Stimulated activated CD4-positive, alpha-beta T cell treated with anti-CD3 and anti-CD28 coated beads, Interleukin-4, amount 100 ng/mL, for 4 hours (primary cell): ENCODE measurements around the gene PCAT7.
"Not testable (repeated sequence)": the region's sequence is repeated elsewhere in the genome, so short reads cannot be mapped to it uniquely, and the experiment has no call there.

Experiments
- DNase-seq, 2 experiments: peaks; one replicate each; pipeline ENCODE4 v3.0.0-alpha.2; 2020

The PCAT7 gene

DNA sequence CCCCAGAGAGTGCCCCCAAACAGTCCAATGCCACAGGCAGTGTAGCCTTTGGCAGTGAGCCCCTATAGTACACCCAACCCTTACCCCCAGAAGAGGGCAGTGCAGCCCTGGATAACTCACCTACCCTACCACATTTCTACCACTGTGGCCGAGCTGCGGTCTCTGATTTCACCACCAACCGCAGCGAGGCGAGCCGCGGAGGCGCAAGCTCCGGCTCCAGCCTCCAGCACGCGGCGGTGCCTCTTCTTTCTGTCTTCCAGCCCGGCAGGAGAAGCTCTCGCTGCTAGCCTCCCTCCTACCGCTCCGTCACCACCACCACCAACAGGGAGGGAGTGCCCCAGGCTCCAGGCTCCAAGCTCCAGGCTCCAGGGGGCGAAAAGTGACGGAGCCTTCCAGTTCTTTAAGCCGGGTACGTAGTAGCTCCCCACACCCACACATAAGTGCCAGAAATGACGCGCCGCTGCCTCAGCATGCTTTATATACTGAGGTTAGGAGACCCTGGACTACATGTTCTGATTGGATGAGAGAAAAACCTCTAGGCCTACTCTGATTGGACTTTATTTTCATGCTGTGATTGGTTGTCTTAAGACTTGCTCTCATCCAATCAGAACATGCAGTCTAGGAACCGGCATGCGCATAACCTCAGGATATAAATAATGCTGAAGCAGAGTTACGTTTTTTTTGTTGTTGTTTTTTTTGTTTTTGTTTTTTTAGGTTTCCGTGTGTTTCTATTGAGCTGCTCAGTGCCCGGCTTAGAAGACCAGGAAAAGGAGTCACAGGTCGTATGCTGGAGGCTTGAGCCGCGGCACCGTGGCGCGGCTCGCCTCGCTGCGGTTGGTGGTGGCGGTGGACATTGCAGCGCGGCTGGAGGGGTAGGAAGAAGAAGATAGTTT, at the start of gene PCAT7:
Gene PCAT7, plus strand, starts transcription at position 645 of the 893 bp plus-strand sequence.
- DNase-seq: peak in 1 of 2 experiments; percentile 12

DNA sequence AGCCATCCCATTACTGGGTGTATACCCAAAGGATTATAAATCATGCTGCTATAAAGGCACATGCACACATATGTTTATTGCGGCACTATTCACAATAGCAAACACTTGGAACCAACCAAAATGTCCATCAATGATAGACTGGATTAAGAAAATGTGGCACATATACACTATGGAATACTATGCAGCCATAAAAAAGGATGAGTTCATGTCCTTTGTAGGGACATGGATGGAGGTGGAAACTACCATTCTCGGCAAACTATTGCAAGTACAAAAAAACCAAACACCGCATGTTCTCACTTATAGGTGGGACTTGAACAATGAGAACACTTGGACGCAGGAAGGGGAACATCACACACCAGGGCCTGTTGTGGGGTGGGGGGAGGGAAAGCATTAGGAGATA, 48.5 kb upstream of the PCAT7 start:
- DNase-seq: not testable (repeated sequence)

DNA sequence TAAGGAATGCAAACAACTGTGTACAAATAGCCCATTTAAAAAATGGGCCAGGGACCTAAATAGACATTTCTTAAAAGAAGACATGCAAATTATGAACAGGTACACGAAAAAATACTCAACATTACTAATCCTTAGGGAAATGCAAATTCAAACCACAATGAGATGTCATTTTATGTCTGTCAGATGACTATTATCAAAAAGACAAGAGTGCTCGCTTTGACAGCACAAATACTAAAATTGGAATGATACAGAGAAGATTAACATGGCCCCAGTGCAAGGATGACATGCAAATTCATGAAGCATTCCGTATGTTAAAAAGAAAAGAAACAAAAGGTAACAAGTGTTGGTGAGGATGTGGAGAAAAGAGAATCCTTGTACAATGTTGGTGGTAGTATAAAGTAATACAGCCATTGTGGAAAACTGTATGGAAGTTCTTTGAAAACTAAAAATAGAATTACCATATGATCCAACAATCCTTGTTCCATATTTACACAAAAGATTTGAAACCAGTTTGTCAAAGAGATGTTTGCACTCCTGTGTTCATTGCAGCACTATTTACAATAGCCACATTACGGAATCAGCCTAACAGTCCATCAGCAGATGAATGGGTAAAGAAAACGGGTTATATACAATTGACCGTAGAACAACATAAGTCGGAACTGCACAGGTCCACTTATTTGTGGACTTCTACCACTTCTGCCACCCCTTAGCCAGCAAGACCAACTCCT, 47.2 kb upstream of the PCAT7 start:
- DNase-seq: no peak

DNA sequence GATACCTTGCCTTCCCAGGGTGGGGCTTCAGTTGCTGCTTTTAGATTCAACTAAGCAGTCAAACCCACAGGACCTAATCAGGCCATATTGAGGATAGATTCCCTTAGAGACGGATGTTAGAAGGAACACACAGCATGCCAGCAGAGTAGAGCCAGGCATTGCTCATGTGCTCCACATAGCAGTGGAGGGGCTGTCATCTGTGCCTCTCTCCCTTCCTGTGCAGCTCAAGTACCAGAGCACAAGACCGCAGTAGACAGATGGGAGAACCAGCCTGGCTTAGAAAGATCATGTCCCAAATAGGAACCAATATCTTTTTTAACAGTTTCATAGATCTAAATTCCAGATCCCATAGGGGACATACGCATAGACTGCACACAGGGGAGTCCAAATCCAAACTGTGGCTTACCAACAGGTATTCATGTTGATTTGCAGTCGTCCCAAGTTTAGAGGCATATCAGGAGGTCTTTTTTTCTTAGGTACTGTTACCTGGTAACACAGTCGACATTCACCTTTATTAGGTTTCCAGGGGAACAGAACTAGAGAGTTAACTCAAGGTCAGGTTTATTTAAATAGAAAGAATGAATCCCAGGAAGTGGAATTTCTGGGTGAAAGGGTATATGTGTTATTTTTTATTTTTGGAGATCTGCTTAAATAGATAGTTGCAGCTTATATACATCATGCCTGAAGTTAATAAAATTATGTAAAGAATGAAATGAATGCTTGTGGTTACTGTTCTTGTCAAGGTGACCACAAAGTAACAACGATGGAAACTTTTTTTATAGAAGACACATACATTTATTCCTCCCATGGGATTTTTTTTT, 43.5 kb upstream of the PCAT7 start:
- DNase-seq: no peak

DNA sequence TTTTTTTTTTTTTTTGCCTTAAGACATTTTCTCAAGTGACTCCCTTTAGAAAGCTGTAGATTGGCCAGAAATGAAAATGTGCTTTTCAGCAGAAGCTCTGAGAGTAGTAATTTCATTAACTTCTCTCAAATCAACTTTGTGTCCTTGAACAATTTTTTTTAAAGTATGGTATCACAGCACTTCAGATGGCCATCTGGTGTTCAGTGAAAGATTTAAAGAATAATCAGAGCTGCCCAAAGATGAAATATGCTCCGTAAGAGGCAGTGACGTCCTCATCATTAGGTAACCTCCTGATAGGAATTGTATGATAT, 43.0 kb upstream of the PCAT7 start:
- DNase-seq: no peak

DNA sequence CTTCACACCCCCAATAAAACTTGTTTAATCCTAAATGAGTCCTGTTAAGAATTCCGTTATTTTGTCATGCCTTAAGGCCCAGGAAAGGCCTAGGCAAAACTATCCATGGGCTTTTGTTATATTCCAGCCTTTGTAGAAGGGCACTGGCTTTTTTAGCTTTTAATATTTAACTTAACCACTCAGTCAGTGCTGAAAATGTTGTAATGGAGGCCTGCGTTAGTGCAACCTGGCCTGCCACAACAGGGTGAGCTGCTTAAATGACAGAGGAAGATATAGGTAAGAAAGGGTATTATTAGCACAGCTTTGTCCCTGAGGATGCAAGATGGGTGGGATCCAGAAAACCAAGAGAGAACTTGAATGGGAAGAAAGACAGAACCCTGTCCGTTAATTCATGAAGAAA, 40.2 kb upstream of the PCAT7 start:
- DNase-seq: no peak

DNA sequence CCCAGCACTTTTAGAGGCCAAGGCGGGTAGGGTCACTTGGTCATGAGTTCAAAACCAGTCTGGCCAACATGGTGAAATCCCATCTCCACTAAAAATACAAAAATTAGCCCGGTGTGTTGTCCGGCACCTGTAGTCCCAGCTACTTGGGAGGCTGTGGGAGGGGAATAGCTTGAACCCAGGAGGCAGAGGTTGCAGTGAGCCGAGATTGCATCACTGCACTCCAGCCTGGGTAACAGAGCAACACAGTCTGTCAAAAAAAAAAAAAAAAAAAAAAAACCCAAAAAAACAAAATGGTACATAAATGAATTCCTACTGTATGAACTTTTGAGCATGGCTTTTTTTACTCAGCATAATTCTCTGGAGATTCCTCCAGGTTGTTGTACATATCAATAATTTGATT, 37.6 kb upstream of the PCAT7 start:
- DNase-seq: no peak

DNA sequence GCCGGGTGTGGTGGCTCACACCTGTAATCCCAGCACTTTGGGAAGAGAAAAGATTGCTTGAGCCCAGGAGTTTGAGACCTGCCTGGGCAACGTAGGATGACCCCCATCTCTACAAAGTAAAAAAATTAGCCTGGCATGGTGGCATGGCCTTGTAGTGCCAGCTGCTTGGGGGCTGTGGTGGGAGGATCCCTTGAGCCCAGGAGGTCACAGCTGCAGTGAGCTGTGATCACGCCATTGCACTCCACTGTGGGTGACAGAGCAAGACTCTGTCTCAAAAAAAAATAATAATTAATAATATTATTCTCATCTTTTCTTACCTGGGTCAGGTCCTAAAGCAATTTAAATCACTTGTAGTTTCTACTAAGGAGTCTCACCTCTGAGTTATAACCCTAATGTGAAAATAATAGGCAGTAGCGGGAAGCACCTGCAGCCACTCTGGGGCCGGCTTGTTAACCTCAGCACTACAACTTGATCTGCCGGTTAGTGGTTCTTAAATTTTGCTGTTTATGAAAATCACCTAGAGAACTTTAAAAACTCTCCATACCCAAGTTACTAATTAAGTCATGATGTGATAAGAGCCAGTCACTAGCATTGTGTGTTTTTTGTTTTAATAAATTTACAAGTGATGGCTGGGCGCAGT, 29.4 kb upstream of the PCAT7 start:
- no peak for DNase-seq

DNA sequence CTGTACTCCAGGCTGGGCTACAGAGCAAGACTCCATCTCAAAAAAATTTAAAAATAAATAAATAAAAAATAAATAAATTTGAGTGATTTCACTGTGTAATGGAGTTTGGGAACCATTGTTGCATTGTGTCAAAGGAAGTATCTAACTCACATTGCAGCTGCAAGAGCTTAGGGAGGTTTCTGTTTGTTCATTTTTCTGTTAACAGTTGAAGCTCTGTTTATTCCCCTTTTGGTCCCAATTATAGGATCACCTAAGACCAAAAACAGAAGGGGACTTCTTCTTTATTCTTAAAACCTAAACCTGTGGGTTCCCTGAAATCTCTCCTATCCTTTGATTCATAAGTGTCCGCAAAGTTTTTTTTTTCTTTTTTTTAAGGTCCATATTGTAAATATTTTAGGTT, 28.6 kb upstream of the PCAT7 start:
- no peak for DNase-seq

DNA sequence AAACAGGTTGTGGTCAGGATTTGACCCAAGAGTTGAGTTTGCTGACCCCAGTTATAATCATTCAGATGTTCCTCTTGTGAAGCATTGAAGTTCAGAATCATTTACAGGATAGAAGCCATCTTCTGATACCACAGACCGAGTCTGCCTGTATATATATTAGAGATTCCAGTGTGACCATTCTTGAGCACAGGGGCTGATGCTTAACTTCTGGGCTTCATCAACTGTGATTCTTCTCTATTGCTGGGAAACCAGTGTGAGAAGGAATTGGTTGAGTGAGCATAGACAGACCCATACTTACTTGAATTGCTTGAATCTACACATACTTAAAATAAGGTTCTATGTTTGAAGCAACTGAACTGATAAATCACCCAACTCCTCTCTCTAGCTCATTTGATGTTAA, 27.9 kb upstream of the PCAT7 start:
- no peak for DNase-seq

DNA sequence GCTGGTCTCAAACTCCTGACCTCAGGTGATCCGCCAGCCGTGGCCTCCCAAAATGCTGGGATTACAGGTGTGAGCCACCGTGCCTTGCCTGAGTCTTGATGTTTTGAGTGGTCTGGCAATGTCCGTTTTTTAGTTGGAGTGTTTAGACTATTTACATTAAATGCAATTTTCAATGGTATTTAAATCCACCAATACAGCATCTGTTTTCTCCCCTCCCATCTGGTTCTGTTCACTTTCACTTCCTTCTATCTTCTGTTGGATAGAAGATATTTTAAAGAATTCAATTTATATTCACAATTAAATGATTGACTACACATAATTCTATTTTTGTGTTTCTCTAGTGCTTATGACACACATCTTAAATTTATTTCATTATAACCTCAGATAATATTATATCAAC, 26.0 kb upstream of the PCAT7 start:
- no peak for DNase-seq

DNA sequence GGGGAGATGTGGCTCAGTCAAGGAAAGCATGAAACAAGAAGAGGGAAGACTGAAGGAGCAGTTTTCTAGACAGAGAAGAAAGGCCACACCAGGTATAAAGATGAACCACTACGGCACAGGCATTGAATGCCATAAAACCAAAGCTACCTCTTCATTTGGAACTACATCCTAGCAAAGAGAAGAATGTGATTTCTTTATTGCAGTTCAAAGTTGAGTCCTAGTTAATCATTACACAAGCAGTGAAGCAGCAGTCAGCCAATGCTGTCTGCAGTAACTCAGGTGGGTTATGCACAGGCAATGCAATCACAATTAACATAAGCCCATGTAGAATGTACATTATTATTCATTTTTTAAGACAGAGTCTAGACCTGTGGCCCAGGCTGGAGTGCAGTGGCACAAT, 21.7 kb upstream of the PCAT7 start:
- DNase-seq: no peak

DNA sequence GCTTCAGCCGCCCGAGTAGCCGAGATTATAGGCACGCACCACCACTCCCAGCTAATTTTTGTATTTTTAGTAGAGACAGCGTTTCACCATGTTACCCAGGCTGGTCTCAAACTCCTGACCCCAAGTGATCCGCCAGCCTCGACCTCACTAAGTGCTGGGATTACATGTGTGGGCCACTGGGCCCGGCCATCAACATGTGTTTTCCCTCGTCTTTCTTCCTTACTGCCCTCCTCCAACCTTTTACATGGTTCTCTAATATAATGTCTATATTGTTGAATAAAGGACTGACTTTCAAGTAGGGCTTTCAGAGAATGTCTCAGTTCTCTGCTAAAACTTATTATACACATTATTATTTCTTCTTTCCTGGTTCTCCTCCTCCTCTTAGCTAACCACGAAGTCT, 21.3 kb upstream of the PCAT7 start:
- no peak for DNase-seq

DNA sequence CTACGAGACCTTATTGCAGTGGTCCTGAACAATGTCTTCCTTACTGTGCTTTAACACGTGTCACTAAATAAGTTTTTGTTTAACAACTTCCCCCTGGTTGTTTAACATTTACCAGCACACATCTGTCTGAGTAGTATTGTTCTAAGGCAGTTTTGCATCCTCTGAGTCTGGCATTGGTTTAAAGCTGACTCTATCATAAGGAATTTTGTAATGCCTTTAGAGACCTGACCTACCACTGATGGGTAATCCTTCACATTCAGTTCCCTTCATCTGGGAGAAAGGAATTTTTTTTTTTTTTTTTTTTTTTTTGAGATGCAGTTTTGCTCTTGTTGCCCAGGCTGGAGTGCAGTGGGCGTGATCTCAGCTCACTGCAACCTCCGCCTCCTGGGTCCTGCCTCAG, 20.0 kb upstream of the PCAT7 start:
- DNase-seq: no peak

DNA sequence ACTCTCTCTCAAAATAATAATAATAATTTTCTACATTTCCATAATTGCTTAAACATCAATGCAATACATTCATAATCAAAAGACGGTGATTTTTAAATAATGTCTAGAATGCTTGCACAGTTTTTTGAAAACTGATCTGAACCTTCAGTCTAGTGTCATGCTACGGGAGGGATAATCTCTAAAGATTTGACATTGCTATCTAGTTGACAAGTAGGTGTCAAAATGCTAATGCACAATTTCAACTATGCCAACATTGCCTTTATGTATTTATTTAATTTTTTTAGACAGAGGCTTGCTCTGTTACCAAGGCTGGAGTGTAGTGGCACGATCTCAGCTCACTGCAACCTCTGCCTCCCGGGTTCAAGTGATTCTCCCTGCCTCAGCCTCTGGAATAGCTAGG, 16.0 kb upstream of the PCAT7 start:
- no peak for DNase-seq

DNA sequence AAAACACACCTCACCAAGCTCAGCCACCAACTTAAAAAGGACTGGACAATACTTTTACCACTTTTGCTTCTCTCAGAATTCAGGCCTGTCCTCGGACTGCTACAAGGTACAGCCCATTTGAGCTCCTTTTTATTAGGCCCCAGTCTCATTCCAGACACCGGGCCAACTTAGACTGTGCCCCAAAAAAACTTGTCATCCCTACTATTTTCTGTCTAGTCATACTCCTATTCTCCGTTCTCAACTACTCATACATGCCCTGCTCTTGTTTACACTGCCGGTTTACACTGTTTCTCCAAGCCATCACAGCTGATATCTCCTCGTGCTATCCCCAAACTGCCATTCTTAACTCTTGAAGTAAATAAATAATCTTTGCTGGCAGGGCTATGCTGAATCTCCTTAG, 10.5 kb upstream of the PCAT7 start:
- not testable (repeated sequence) for DNase-seq

DNA sequence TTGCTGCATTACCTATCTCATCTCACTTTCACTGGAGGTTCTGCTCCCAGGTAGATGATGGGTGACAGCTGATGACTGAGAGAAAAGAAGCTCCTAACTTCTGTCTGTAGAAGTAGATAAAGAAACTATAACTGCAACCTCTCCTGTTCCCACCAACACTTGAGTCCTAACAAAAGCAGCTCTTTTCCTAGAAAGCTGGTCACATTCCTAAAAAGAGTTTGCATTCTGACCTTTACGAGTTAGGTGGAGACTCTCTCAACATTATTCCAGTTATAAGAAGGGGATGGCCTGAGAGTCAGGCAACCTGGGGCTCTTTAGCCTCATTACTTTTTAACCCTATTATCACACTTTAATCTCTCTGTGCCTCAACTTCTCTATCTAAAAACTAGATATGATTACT, 8.9 kb upstream of the PCAT7 start:
- no peak for DNase-seq

DNA sequence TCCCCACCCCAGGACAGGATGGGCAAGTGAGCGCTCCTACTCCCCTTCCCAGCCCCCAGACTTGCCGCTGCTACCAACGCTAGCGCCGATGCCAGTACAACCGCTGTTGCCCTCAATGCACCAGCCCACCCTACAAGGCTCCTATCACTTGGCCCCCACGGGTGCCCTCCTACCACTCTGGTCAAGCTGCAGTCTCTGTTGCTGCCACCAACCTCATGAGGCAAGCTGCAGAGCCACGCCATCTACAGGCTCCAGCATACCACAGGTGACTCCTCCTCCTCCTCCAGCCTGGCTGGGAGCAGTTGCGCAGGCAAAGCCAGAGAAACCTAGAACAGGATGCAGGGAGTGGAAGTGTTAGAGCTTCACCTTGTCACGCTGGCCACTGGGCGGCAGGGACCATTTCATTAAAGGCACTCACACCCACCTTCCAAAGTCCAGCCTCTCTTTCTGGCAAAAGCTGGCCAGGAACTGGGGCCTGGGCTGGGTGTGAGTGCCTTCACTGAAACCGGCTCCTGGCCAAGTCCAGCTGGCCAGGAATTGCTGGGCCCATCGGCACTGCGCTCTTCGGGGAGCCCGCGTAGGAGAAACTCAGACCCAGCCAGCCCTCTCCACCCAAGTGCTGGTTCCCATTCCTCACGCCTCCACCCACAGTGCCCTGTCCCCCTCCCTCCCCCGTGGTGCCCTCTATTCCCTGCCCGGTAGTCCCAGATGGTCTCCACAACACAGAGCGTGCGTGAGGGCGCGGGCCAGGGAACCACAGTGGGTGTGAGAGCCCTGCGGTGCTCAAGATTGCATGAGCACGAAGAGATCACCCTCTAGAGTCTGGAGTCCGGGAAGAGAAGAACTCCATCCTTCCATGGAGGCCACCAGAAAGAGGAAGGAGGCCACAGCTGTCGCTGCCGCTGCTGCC, 1.6 kb upstream of the PCAT7 start:
- no peak for DNase-seq

DNA sequence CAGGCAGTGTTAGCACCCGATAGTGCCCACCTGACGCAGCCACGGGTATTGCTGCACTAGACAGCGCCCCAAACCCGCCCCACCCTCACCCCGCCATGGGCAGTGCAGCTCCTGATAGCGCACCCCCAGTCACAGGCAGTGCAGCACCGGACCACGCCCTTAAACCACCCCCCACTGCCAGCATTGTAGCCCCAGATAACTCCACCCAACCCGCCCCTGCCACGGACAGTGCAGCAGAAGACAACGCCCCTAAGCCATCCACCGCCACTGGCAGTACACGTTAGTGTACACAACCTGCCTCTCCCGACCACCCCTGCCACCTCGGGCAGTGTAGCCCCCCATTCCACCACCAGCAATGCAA, 825 bp upstream of the PCAT7 start:
- DNase-seq: no peak

DNA sequence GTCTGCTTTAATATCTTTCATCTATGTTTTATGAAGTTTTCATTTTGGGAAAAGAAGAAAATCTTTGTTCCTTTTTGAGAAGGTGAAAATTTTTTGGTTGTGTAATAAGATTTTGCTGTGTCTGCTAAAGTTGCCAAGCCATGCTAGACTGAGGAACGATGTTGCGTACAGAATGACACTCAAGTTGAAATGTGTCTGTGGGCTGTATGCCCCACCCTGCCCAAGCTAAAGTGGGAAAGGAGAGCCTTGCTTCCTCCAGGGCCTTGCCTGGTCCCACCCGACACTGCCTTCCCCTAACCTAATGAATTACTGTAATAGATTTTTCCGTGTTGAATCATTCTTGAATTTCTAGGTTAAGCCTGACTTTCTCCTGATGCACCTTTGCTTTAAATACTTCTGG, 2.5 kb downstream of the PCAT7 start:
- no peak for DNase-seq

DNA sequence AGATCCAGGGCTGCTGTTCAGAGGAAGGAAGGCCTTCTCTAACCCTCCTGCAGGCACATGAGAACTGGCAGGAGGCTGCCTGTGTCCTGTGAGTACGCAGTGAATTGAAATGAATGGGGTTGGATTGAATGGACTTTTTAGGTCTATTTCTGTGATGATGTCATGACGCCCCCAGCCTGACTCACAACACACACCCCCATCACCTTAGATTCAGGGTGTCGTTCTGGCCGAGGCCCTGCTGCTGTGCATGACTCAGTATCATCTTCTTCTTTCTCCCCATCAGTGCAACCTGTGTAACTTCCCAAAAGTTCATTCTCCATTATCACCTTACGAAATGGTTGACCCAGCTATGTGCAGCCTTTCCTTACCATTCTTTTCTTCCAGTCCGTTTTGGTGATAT, 5.4 kb downstream of the PCAT7 start:
- peak in 1 of 2 experiments; percentile 10 for DNase-seq

DNA sequence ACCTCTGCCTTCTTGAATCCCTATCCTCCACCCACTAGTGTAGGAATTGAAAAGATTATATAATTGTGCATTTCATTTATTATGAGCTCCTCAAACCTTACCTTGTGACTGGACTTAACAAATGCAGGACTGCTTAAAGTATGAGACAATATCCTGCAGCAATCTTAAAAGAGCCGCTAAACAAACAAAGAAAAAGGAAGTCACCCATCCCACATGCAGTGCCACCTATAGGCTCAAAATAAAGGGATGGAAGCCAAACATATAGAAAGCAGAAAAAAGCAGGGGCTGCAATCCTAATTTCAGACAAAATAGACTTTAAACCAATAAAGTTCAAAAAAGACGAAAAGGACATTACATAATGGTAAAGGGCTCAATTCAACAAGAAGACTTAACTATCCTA, 8.7 kb downstream of the PCAT7 start:
- DNase-seq: no peak
